PFSK-1 (cell line): ENCODE measurements around the gene B3GAT2.

Source experiments
- FOXP2 ChIP-seq: optimal IDR thresholded peaks from 2 replicates; pipeline ENCODE3; 2011; ENCODE audit warnings: borderline replicate concordance, control low read depth, inconsistent platforms; ENCODE audit not compliant: insufficient read depth; ENCODE audit errors: extremely low read length, extremely low read depth
- POLR2AphosphoS5 ChIP-seq: IDR thresholded peaks from 2 replicates; pipeline ENCODE4 v1.6.1; 2012; ENCODE audit warnings: low read depth, mild to moderate bottlenecking, control low read depth, low read length, moderate library complexity
- SIN3A ChIP-seq: IDR thresholded peaks from 2 replicates; pipeline ENCODE4 v1.6.1; 2012; ENCODE audit warnings: mild to moderate bottlenecking, low read length, moderate library complexity, borderline replicate concordance; ENCODE audit not compliant: insufficient read depth
- TAF1 ChIP-seq: IDR thresholded peaks from 2 replicates; pipeline ENCODE4 v1.6.1; 2012; ENCODE audit warnings: low read length, control low read depth, borderline replicate concordance; ENCODE audit not compliant: insufficient read depth
- TF ChIP-seq, protein P1 (sequence below), 2 experiments: IDR thresholded peaks; 2 replicates each; pipeline versions ENCODE4 v1.6.1 to v1.8.0; 2011 to 2012; ENCODE audit warnings: low read depth in 2 of 2, low read length in 2 of 2, control low read depth in 1 of 2, inconsistent platforms in 1 of 2, mild to moderate bottlenecking in 1 of 2, moderate library complexity in 1 of 2; ENCODE audit not compliant: insufficient read depth in 1 of 2

- TF ChIP-seq SIN3A (no peak), TAF1 (no peak), POLR2AphosphoS5 (no peak), FOXP2 (no peak)
- TF ChIP-seq, protein P1, sequence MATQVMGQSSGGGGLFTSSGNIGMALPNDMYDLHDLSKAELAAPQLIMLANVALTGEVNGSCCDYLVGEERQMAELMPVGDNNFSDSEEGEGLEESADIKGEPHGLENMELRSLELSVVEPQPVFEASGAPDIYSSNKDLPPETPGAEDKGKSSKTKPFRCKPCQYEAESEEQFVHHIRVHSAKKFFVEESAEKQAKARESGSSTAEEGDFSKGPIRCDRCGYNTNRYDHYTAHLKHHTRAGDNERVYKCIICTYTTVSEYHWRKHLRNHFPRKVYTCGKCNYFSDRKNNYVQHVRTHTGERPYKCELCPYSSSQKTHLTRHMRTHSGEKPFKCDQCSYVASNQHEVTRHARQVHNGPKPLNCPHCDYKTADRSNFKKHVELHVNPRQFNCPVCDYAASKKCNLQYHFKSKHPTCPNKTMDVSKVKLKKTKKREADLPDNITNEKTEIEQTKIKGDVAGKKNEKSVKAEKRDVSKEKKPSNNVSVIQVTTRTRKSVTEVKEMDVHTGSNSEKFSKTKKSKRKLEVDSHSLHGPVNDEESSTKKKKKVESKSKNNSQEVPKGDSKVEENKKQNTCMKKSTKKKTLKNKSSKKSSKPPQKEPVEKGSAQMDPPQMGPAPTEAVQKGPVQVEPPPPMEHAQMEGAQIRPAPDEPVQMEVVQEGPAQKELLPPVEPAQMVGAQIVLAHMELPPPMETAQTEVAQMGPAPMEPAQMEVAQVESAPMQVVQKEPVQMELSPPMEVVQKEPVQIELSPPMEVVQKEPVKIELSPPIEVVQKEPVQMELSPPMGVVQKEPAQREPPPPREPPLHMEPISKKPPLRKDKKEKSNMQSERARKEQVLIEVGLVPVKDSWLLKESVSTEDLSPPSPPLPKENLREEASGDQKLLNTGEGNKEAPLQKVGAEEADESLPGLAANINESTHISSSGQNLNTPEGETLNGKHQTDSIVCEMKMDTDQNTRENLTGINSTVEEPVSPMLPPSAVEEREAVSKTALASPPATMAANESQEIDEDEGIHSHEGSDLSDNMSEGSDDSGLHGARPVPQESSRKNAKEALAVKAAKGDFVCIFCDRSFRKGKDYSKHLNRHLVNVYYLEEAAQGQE (IDR thresholded peaks at IDR 0.05; ENCODE audit: insufficient read depth in 1 of 2, low read depth in 2 of 2, low read length in 2 of 2), result no peak
Measured at GRCh38 chr6:70991253-70991652, 34.4 kb upstream of the B3GAT2 start.
